Stimulated activated CD4-positive, alpha-beta T cell treated with anti-CD3 and anti-CD28 coated beads, Interleukin-15, amount 100 ng/mL, for 1 hour (primary cell): Measurements from ENCODE around the gene TTC28.

ENCODE experiments used
- DNase-seq, 2 donors: peaks; one replicate each; pipeline ENCODE4 v3.0.0-alpha.2; 2020; ENCODE audit warnings: low read depth in 1 of 2, low spot score in 1 of 2

Gene TTC28

GRCh38 chr22:28147401-28147800 is 532.2 kb downstream of the TTC28 start:
- DNase-seq, result no peak

- DNase-seq, result no peak
Observed at GRCh38 chr22:28146401-28147314, 533.0 kb downstream of the TTC28 start.

GRCh38 chr22:28143961-28144745 is 535.5 kb downstream of the TTC28 start:
- no peak for DNase-seq

GRCh38 chr22:28143241-28143865 is 536.3 kb downstream of the TTC28 start:
- no peak for DNase-seq

GRCh38 chr22:28142361-28142961 is 537.2 kb downstream of the TTC28 start:
- DNase-seq, result no peak

- no peak for DNase-seq
Observed at GRCh38 chr22:28141614-28142013, 538.0 kb downstream of the TTC28 start.

GRCh38 chr22:28139961-28140360 is 539.7 kb downstream of the TTC28 start:
- DNase-seq, result no peak

- DNase-seq, result no peak
Observed at GRCh38 chr22:28139516-28139915, 540.1 kb downstream of the TTC28 start.

- DNase-seq, result no peak
Observed at GRCh38 chr22:28137036-28137435, 542.6 kb downstream of the TTC28 start.

- DNase-seq, result no peak
Observed at GRCh38 chr22:28132466-28132865, 547.2 kb downstream of the TTC28 start.

GRCh38 chr22:28129319-28129962 is 550.2 kb downstream of the TTC28 start:
- no peak for DNase-seq

- DNase-seq, result no peak
Observed at GRCh38 chr22:28128827-28129226, 550.8 kb downstream of the TTC28 start.

- no peak for DNase-seq
Observed at GRCh38 chr22:28125799-28126198, 553.8 kb downstream of the TTC28 start.

- DNase-seq, result no peak
Observed at GRCh38 chr22:28123989-28124766, 555.5 kb downstream of the TTC28 start.

- no peak for DNase-seq
Observed at GRCh38 chr22:28120691-28121592, 558.7 kb downstream of the TTC28 start.

- DNase-seq, result no peak
Observed at GRCh38 chr22:28118957-28119631, 560.5 kb downstream of the TTC28 start.

- DNase-seq, result no peak
Observed at GRCh38 chr22:28116219-28116673, 563.4 kb downstream of the TTC28 start.

GRCh38 chr22:28115426-28115825 is 564.2 kb downstream of the TTC28 start:
- DNase-seq, result no peak
